CD1c-positive myeloid dendritic cell (primary cell): ENCODE results near the gene CHAD.
"Not testable (repeated sequence)": the region's sequence is repeated elsewhere in the genome, so short reads cannot be mapped to it uniquely, and the experiment has no call there.

Source experiments
- DNase-seq: peaks from one replicate; pipeline ENCODE4 v3.0.0-alpha.2; 2016; ENCODE audit errors: extremely low spot score

CHAD gene

GRCh38 chr17:50495217-50495823, 26.6 kb upstream of the CHAD start:
- no peak for DNase-seq

DNA sequence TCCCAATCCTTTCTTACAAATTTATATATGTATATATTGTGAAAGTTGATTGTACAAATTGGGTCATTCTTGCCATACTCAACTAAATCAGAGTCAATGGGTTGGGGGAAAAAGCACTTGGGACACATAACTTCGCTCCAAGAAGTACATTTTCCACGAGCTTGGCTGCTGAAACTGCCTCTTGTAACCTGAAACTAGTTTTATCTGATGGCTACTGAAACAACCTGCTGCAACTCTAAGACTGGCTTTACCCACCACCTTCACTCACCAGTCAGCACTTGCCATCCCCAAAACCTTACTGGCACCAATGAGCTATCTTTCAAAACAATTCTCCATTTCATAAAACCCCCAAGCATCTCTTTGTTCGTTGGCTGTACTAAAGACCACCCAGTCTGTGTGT, 25.1 kb upstream of the CHAD start:
- DNase-seq, result no peak

GRCh38 chr17:50492214-50492613, 23.5 kb upstream of the CHAD start:
- no peak for DNase-seq

DNA sequence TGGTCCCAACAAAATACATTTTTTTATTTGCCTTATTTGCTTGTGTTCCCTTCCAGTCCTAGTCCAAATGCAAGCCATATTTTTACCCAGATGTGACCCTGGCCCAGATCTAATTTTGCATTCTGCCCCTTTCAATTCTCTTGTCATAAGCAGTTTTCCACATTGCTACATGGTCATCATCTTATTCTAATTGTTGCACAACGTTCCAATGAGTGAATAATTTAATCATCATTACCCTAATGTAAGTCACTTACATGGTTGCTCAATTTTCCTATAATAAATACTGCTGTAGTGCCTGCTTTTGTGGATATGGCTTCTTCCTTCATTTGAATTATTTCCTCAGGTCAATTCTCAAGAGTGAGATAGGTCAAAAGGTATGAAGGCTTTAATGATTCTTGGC, 22.8 kb upstream of the CHAD start:
- DNase-seq, result no peak

- no peak for DNase-seq
Observed at GRCh38 chr17:50488880-50489279, 20.2 kb upstream of the CHAD start.

DNA sequence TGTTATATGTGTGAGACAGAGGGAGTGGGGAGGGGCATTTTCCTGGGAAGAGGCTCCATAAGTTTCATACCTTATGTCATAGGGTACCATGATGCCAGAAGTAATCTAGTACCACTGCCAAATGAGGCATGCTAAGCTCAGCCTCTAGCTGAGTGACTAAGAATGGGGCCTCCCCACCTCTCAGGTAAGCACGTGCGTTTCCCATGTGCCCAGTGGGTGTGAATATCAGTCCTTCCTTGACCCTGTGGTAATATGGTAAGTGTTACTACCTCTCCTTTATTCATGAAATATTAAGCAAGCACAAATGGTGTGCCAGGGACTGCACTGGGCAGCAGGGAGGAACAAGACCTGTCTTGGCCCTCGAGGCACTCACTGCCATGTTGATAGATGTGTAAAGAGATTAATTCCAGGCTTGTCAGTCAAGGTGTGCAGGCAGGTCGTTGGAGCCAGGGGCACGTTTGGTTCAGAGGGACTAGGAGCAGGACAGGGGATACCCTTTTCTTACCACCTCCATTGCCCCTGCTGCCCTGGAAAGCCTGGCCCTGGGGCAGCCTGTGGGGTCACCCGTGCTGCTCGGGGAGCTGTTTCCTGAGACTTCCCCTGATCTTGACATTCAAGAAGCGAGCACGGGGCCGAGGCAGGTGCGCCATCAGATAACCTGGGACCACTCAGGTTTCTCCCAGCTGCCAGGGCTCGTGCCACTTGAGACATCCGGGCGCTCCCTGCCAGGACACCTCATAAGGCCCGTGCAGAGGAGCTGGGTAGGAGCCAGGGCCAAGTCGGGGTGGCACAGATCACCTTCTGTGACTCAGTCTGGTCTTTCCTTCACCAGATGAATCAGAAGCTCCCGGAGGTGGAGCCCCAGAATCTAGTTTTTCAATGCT, 18.8 kb upstream of the CHAD start:
- no peak for DNase-seq

GRCh38 chr17:50484386-50485155, 15.9 kb upstream of the CHAD start:
- DNase-seq, result no peak

GRCh38 chr17:50483266-50483665, 14.6 kb upstream of the CHAD start:
- DNase-seq, result no peak

GRCh38 chr17:50482516-50482915, 13.8 kb upstream of the CHAD start:
- DNase-seq, result peak; percentile 89

- no peak for DNase-seq
Observed at GRCh38 chr17:50482110-50482509, 13.4 kb upstream of the CHAD start.

DNA sequence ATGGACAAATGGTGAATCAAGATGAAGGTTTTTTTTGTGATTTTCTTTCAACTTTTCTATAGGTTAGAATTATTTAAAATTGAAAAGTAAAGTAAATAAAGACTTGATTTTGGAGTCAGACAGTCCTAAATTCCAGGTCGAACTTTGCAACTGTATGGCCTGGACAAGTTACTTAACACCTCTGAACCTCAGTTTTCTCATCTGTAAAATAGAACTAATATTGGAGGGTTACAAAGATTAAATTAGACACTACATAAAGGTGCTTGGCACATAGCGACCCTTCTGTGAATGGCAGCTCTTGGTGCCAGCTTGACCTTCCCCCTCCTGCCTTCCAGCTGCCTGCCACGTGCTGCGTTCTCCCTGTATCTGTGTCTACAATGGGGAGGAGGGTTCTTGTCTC, 13.0 kb upstream of the CHAD start:
- DNase-seq, result no peak

- peak; percentile 36 for DNase-seq
Observed at GRCh38 chr17:50480854-50481490, 12.3 kb upstream of the CHAD start.

DNA sequence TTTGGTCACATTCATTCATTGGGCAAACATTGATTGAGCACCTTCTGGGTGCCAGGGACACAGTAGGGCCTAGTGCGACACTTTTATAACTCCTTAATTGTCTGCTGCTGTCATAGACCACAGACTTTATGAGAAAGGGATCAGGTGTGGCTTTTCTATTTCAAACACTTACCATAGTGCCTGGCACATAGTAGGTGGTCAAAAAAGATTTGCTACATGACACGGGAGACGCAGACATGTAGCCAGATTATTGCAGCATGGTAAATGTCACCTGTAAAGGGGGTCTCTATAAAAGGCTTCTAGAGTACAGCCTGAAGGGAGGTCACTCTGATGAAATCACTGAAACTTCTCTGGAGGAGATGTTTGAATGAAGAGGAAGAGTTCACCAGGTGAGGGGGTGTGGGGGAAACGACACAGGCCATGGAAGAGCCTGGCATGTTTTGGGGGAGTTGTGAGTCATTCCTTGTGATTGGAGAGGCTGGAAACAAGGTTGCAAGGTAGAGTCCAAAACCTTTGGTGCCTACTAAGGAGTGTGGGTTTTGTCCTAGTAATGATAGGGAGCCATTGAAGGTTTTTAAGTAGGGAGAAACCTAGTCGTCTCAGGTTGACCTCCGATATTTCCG, 11.6 kb upstream of the CHAD start:
- no peak for DNase-seq

- DNase-seq, result peak; percentile 79
Observed at GRCh38 chr17:50479522-50480141, 11.0 kb upstream of the CHAD start.

DNA sequence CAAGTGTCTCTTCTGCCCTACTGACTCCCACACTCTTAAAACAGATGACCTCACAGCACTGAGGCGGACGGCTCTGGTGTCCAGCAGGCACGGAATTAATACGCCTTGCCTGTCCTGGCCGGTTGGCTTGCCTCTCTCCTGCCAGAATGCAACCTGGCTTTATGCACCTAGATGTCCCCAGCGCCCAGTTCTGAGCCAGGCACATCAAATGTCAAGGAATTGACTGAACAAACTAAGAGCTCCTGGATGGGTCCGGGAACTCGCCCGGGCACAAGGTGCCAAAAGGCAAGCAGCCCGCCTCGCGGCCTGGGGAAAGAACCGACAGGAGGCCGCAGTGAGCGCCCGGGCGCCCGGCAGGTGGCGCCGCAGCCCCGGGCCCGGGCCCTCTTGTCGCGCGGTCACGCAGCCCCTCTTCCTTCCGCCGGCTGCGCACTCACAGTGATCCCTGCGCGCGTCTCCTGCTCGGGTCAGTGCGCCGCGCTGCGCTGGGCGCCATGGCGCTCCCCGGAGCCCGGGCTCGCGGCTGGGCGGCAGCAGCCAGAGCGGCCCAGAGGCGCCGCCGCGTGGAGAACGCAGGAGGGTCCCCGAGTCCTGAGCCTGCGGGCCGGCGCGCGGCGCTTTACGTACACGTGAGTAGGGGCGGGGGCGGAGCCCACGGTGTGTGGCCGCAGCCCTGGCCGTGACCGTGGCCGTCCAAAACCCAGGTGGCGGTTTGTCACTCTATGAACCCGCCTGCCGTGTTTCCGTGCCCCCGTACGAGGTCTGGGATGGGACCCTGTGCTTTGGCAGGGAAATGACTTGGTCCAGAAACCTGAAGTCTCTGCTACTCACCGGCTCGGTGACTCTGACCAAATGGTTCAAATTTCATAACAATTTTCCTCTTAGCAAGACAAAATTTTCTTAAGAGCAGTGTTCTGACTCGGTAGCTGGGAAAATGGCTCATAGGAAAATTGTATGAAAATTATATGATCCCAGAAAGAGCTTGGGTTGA, 10.0 kb upstream of the CHAD start, which contains the start of gene RSAD1:
Gene RSAD1, plus strand, starts transcription at position 470 of the 991 bp plus-strand sequence. Its CDS starts 25 bp downstream, at position 495.
- DNase-seq, result peak; percentile 93

DNA sequence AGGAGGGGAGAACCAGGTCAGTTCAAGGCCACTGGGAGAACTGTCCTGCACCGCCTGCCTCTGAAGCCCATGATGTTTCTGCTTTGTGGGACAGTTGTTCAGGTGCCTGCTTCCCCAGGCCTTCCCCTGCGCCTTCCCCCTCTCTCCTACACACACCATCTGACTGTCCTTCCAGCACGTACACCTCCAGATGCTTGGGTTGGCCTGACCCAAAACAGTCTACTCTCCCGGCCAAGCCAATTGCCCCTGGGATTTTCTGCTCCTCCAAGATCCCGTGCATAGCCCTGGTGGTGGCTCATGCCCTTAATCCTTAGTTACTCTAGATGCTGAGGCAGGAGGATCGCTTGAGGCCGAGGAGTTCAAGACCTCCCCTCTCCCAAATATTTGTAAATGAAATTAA, 9.3 kb upstream of the CHAD start:
- DNase-seq, result no peak

GRCh38 chr17:50476545-50477315, 8.1 kb upstream of the CHAD start:
- DNase-seq, result no peak

GRCh38 chr17:50475775-50476544, 7.3 kb upstream of the CHAD start:
- DNase-seq, result not testable (repeated sequence)
